HG03439 (cell line): Measurements from ENCODE around the gene MYO10.

Experiments used
- ATAC-seq: cut with Tn5 transposase; IDR thresholded peaks from one replicate; pipeline ENCODE4 v1.9.1; 2021; ENCODE audit warnings: mild to moderate bottlenecking, moderate library complexity; ENCODE audit not compliant: unreplicated experiment

Gene MYO10

GRCh38 chr5:16866795-16867576 lies 69.1 kb downstream of the MYO10 start:
- ATAC-seq: no peak

- no peak for ATAC-seq
Measured at GRCh38 chr5:16866273-16866672, 69.8 kb downstream of the MYO10 start.

- no peak for ATAC-seq
Measured at GRCh38 chr5:16865151-16865550, 70.9 kb downstream of the MYO10 start.

- no peak for ATAC-seq
Measured at GRCh38 chr5:16864631-16865131, 71.4 kb downstream of the MYO10 start.

GRCh38 chr5:16863469-16863946 lies 72.6 kb downstream of the MYO10 start:
- no peak for ATAC-seq

GRCh38 chr5:16862777-16863176 lies 73.3 kb downstream of the MYO10 start:
- ATAC-seq: no peak

- ATAC-seq: no peak
Measured at GRCh38 chr5:16859346-16859745, 76.7 kb downstream of the MYO10 start.

GRCh38 chr5:16858151-16858550 lies 77.9 kb downstream of the MYO10 start:
- ATAC-seq: no peak

- ATAC-seq: no peak
Measured at GRCh38 chr5:16857635-16858034, 78.5 kb downstream of the MYO10 start.

- no peak for ATAC-seq
Measured at GRCh38 chr5:16856531-16856930, 79.6 kb downstream of the MYO10 start.

- no peak for ATAC-seq
Measured at GRCh38 chr5:16855898-16856297, 80.2 kb downstream of the MYO10 start.

GRCh38 chr5:16855485-16855884 lies 80.6 kb downstream of the MYO10 start:
- ATAC-seq: no peak

GRCh38 chr5:16854351-16854750 lies 81.7 kb downstream of the MYO10 start:
- ATAC-seq: no peak

GRCh38 chr5:16853518-16853917 lies 82.6 kb downstream of the MYO10 start:
- no peak for ATAC-seq

GRCh38 chr5:16852251-16853005 lies 83.7 kb downstream of the MYO10 start:
- ATAC-seq: no peak

GRCh38 chr5:16849775-16850174 lies 86.3 kb downstream of the MYO10 start:
- no peak for ATAC-seq

GRCh38 chr5:16849181-16849580 lies 86.9 kb downstream of the MYO10 start:
- no peak for ATAC-seq

GRCh38 chr5:16844952-16845351 lies 91.1 kb downstream of the MYO10 start:
- ATAC-seq: no peak

- no peak for ATAC-seq
Measured at GRCh38 chr5:16842896-16843295, 93.2 kb downstream of the MYO10 start.

- no peak for ATAC-seq
Measured at GRCh38 chr5:16841416-16841815, 94.7 kb downstream of the MYO10 start.

- no peak for ATAC-seq
Measured at GRCh38 chr5:16837305-16837704, 98.8 kb downstream of the MYO10 start.

GRCh38 chr5:16834029-16834428 lies 102.1 kb downstream of the MYO10 start:
- no peak for ATAC-seq
